WI38 (cell line): Measurements from ENCODE around the gene MYRIP.

Experiments used
- H3K4me3 ChIP-seq: 2 replicates; pipeline ENCODE4 v1.5.1; 2011; ENCODE audit warnings: low read depth, mild to moderate bottlenecking, control low read depth, low read length
- CTCF ChIP-seq: IDR thresholded peaks from 2 replicates; pipeline ENCODE4 v1.5.1; 2012; ENCODE audit warnings: low read depth, mild to moderate bottlenecking, control low read depth, low read length

MYRIP gene

GRCh38 chr3:40169983-40170382 is 360.6 kb downstream of the MYRIP start:
- H3K4me3 ChIP-seq, result no peak overlapping the region
- no peak for TF ChIP-seq CTCF

GRCh38 chr3:40170395-40170794 is 361.0 kb downstream of the MYRIP start:
- no peak for TF ChIP-seq CTCF
- no peak overlapping the region for H3K4me3 ChIP-seq

- H3K4me3 ChIP-seq, result no peak overlapping the region
- TF ChIP-seq CTCF, result no peak
Observed at GRCh38 chr3:40172560-40172959, 363.2 kb downstream of the MYRIP start.

GRCh38 chr3:40173227-40173721 is 363.9 kb downstream of the MYRIP start:
- TF ChIP-seq CTCF, result no peak

GRCh38 chr3:40178012-40178594 is 368.7 kb downstream of the MYRIP start:
- no peak for TF ChIP-seq CTCF
- no peak overlapping the region for H3K4me3 ChIP-seq

More at GRCh38 chr3:40173227-40173721, 363.9 kb downstream of the MYRIP start:
- no peak overlapping the region for H3K4me3 ChIP-seq

- H3K4me3 ChIP-seq, result no peak overlapping the region
- peak; percentile 62 for TF ChIP-seq CTCF
Observed at GRCh38 chr3:40179016-40179415, 369.6 kb downstream of the MYRIP start.

- no peak for TF ChIP-seq CTCF
- H3K4me3 ChIP-seq, result no peak overlapping the region
Observed at GRCh38 chr3:40181182-40181581, 371.8 kb downstream of the MYRIP start.
